UCSD-AML1 (cell line): ENCODE measurements around the gene IRF4.

ENCODE experiments used
- DNase-seq: peaks from one replicate; lab custom pipeline; 2025; ENCODE audit not compliant: unreplicated experiment; lab: John Stamatoyannopoulos, UW

IRF4 gene

DNA sequence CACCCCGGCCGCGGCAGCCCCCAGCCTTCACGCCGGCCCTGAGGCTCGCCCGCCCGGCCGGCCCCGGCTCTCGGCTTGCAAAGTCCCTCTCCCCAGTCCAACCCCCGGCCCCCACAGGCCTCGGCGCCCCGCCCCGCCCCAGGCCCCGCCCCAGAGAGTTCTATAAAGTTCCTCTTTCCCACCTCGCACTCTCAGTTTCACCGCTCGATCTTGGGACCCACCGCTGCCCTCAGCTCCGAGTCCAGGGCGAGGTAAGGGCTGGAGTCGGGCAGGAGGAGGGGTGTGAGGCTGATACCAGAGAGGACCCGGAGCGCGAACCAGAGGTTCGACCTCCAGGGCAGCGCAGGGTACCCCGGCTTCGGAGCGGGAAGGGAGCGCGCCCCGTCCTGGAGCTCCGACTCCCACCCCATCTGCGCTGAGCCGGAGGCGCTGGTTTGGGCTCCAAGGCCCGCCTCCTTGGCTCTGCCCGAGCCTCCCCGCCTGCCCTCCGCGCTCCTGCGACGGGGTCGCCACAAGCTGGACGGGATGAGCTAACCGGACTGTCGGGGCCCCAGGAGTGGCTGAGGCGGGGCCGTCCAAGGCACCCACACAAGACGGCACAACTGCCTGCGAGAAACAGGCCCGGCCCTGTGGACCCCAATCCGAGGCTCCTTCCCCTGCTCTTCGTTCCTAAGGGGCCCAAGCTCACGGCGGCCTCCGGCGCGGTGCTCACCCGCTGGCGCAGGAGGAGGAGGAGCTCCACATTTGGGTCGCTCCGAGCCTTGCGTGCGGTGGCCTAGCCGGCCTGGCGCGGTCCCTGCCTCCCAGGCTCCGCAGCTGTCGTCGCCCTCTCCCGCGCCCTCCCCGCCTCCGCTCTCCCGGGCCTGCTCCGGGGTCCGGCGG, at the start of gene IRF4:
Gene IRF4, plus strand, starts transcription at position 194 of the 882 bp plus-strand sequence. CDS start 1,401 bp downstream, outside the sequence.
- no peak for DNase-seq

DNA sequence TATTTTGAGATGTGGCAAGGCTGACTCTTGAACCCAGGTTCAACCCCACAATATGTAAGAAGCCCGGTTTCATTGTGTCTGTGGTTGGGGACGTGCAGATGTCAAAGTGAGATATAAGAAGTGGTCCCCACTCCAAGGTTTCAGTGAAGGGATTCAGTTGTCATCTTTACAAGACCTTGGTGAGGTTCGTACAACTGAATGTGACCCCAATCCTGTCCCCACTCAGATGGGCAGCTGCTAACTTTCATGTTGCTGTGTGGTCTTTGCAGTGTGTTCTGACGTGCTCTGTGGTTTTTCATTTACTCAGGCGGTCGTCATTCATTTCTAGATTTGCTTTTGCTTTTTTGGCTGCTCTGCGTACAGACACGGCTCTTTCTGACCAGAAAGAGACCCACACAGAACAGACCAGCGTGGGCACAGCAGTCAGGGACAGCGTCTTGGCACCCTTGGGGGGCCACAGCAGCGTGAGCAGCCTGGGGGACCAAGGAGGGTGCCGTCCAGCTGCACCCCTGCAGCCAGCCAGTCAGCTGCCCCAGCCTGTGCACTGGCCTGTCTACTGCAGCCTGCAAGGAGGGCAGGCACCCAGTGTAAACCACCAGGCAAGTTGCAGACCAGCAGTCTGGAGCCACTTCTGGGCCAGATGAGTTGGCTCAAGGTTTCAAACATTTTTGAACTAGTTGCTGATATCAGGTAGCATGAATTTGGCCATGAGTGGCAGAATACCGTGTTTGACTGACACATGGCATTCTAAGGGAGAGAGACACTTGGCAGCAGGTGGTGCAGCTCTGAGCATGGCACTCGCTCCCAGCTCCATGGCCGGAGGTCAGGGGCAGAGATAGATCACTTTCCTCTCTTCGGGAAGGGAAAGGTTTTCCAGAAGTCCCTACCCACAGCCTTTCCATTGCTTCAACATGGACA, 49.4 kb upstream of the IRF4 start:
- no peak for DNase-seq

DNA sequence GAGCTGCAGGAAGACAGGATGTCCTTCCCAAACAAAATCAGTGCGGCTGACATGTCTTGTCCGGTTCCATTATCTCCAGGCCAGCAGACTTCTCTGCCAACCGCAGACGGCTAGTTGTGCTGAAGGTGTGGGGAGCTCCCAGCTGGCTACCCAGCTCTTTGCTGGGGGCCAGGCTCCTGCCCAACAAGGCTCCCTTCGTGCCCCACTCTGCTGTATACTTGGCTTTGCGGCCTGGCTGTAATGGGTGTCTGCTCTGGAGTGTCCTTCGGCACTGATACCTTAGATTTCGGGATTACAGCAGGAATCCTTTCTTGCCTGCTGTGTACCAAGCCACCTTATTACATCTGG, 48.7 kb upstream of the IRF4 start:
- DNase-seq, result no peak

DNA sequence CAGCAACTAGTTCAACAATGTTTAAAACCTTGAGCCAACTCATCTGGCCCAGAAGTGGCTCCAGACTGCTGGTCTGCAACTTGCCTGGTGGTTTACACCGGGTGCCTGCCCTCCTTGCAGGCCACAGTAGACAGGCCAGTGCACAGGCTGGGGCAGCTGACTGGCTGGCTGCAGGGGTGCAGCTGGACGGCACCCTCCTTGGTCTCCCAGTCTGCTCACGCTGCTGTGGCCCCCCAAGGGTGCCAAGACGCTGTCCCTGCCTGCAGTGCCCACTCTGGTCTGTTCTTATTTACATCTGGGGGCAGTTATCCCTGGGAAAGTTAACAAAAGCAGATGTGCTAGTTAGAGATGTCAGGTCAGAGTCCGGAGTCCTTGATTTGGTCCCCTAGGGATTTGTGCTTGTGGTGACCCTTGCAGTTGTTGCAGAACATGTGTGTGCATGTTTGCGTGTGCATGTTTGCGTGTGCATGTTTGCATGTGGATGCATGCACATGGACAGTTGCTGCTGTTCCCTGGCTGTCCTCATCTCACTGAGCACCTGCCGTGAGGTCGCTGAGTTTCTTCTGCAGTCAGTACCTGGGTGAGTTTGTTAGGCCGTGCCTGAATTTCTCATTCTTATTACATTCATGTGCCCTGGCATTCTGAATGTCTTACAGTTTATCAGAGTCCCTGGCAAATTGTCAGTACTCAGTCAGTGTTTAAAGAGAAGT, 48.2 kb upstream of the IRF4 start:
- DNase-seq, result no peak

DNA sequence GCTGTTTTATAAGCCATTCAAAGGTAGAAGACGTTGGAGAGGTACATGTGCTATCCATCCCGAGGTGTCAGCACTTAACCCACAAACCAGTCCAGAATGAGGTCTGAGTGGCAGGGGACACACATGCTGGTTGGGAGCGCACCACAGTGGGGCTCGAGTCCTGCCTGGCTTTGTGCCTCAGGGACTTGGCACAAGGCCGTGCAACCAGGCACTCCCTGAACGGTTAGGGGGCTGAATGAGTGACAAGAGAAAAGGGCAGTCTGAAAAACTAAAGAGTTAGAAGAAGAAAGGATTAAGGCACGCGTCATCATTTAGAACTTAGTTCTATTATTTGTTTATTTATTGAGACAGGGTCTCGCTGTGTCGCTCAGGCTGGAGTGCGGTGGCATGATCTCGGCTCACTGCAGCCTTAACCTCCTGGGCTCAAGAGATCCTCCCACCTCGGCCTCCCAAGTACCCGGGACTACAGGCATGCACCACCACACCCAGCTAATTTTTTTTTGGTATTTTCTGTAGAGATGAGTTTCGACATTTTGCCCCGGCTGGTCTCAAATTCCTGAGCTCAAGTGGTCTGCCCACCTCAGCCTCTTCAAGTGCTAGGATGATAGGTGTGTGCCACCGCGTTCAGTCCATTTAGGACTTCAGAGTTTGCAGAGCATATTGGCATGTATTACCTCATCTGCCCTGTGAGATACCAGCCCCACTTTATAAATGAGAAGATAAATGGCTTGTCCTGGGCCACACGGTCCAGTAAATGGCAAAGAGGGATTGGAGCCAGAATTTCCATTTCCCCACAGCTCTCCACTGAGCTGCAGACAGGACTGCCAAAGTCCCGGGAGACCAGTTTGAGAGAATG, 47.4 kb upstream of the IRF4 start:
- DNase-seq, result no peak

DNA sequence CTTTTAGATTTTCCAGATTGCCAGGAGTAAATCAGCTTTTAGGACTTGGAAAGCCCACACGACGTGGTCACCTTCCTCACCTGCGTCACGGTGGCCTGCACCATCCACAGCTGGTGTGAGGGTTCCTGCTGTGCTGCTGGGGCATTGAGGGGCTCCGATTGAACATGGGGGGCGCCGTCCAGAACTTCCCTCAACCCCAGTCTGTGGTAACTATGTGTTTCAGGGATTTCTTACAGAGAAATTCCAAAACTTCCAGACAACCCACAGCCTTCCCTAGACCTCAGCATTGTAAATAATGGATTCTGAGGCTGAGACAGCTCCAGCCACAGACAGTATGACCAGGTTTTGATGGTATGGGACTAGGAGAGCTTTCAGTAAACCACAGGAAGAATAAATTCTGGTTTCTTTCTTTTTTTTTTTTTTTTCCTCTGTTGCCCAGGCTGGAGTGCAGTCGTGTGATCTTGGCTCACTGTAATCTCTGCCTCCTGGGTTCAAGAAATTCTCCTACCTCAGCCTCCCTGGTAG, 46.7 kb upstream of the IRF4 start:
- DNase-seq, result no peak

DNA sequence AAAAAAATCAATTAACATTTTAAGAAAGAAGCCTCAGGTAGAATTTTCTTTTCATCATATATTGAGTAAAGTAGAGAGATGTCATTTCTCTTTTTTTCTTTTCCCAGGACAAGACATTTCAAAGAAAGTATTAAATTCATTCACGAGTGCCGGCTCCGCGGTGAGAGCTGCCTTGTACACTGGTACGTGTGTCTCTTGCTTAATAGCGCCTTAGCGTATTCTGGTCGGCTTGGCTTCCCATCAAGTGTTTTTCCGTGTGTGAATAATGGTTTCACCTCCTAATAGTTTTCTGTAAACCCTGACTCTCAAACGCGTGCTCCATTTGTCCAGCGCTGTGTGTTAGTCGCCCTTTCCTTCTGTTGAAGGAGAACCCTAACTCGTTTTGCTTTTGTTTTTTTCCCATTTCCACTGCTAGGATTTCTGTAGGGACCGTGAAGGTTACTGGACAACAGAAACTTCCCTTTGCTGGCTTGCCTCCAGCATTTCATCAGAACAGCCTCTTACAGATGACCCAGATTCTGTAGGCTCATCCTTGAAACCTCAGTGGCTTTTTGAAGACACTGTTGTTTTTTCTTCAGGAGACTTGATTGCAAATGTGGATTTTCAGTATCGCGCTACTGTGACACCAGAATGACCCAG, 45.7 kb upstream of the IRF4 start:
- no peak for DNase-seq

DNA sequence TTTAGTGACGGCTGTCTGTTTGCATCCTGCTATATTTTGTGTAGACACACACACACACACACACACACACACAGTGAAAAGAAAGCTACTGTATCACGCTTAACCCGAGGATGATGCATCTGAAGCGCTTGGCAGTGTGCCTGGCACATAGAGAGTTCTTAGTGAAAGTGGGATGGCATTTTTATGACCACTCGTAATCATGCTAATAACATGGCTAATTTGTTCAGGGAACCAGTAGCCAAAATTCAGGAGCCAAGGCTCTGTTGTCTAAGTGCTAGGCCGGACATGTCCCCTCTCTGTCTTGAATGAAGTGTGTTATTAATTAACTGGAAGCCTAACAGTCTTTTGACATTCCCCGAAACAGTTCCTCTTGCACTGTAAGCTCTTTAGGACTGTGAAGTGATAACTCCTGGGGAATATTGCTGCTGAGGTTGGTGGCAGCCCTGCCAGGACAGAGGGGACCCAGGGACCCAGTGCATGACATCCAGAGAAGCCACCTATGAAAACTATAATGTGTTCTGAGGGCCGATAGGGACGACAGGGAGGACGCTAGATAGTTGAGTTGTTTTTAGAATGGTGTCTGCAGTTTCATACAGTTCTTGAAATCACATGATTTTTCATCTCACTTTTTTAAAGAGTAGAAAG, 45.0 kb upstream of the IRF4 start:
- DNase-seq, result no peak

DNA sequence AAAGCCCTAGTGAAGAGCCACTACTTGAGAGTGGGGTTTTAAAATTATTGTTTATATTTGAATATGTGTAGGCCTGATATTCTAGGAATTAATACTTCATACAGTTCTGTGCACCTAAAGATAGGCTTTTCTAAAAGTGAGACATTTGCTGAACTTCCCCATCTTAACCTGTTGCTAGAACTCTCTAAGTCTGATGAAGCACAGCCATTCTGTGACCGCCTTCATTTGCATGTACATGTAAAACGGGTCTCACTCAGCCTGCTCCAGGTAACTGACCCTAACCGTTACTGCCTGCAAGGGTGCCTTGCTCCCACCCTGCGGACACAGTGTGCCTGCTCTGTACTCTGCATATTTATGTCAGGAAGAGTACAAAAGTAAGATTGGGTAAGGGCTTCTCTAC, 44.3 kb upstream of the IRF4 start:
- DNase-seq, result no peak

DNA sequence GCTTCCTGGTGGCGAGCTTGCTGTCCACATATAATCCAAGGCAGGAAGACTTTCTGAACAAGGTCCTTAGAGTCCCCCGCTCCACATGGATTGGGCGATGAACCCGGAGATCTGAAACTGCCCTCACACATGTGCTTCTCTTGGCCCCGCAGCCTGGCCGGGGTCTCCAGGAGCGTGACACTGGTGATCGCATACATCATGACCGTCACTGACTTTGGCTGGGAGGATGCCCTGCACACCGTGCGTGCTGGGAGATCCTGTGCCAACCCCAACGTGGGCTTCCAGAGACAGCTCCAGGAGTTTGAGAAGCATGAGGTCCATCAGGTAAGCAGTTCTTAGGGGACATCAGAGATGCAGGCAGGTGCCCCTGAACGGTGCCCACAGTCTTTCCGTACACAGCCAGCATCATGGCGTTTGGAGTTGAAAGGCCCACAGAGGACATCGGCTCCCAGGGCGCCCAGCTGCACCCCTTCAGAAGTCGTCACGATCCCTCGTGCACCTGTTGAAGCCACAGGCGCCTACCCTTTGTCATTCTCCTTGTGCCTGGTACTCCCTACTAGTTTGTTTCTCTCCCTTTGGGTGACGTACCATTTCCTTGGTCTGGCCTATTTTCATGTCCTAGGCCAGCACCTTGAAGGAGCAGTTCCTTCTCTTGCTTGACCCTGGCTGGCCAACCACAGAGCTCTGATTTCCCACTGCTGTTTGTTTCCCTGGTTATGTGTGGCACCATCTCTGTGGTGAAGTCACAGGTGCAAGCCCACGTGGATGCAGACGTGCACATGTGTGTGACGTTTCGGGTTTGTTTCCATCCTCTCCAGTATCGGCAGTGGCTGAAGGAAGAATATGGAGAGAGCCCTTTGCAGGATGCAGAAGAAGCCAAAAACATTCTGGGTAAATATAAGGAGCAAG, 43.3 kb upstream of the IRF4 start:
- no peak for DNase-seq

DNA sequence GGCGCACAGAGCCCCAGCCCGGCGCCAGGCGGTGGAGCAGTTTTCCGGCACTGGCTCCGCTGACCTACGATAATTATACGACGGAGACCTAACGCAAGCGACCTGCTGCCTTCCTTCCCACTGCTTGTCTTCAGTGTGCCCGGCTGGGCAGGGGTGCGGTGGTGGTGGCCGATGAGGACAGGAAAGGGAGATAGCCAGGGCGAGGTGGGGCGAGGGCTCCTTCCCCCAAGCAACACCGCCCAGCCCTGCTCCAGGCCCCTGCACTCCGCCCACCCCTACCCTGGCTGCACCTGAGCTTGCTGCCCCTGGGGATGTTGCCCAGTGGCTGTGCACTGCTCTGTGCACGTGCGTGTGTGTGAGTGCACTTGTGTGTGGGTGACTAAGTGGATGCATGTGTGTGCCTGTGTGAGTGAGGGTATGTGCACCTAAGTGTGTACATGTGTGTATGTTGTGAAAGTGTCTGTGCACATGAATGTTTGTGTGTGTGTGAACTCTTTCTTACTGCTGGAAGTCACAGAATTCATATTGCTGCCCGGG, 42.6 kb upstream of the IRF4 start:
- no peak for DNase-seq

DNA sequence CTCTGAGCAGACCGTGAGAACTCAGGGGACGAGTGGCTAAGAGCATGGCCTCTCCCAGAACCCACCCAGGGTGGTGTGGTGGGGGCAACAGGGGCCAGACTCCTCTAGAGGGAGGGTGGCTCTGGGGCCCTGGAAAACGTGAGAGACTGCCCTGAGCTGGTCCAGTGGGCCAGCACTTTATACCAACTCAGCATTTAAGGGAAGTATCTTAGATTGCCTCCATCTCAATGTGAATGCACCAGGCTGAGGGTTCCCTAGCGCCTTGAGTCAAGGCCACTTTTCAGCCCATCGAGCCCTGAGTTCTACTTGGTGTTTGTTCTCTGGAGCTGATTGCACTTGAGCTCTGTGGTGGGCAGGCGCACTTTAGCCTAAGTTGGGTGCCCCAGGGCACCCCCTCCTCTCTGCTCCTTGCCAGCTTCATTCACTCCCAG, 42.0 kb upstream of the IRF4 start:
- DNase-seq, result no peak

DNA sequence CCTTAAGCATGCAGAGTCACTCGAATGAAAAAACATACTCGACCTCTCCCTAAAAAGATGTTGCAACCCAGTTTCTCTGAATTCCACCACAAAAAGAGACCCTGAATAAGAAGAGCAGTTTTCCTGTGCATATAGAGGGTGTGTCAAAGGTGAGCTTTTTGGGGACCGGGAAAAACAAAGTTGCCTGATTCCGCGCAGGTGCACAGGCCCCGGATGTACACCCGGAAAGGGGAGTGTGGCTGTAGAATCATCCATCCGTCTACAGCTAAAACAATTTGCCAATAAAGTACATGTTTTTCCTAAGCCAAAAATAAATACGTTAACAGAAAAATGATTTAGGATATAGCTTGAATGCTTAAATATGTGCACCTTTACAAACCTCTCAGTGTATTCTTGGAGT, 41.2 kb upstream of the IRF4 start:
- DNase-seq, result no peak

DNA sequence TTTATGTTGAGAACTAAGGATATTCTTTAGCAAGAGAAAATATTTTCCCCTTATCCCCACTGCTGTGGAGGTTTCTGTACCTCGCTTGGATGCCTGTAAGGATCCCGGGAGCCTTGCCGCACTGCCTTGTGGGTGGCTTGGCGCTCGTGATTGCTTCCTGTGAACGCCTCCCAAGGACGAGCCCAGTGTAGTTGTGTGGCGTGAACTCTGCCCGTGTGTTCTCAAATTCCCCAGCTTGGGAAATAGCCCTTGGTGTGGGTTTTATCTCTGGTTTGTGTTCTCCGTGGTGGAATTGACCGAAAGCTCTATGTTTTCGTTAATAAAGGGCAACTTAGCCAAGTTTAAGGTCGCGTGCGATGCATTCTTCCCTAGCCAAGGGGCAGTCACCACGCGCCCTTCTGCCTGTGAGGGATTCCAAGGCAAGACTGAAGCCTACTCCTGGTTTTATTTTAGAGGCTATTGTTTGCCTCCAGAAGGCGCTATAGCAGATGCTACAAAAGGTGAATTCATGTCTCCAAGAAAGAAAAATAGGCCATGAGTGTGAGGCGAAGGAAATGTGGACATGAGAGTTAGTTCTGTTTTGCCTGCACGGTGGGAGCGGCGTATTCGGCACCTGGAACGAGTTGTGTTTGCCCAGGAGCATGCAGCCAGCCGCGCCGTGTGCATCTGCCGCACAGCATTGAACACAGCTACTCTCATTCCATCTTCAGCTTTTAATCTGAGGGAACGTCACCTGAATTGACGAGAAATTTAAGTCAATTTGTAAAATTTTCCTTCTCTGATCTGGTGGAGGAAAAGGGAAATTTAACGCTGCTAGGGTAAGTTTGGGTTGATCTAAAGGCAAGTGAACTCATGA, 40.3 kb upstream of the IRF4 start:
- no peak for DNase-seq

DNA sequence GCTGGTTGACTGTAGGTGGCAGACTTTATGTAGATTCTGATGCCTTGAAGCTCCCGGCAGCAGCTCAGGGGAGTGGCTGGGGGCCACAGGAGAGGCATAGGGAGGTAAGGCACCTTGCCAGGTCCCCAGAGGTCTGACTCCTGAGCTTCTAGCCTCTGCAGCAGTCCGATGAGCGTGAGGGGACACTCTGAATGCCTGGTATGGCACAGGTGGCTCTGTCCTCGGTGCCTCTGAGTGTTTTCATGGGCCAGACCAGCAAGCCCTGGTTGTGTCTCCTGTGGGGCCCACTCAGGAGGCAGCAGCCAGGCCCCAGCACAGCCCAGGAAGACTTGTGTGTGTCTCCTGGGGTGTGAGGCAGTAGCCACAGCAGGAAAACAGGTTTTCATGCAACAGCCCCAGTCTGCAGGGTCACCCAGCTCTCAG, 39.7 kb upstream of the IRF4 start:
- no peak for DNase-seq

DNA sequence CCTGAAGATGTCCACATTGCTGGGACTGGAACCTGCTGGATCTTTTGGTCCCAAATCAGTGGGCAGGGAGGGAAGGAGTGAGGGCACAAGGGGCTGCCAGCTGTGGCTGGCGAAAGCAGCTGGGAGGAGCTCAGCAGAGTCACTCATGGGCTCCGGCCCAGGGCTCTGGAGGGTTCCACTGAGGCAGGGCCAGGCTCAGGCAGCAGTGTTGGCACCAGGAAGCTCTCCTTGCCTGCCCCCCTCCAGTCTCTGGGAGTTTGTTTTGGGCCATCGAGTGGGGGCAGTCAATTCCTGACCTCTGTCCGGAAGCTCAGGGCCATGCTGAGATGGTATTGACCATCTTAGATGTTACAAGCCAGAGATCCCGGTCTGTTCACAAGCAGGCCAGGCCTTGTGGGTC, 39.1 kb upstream of the IRF4 start:
- no peak for DNase-seq

DNA sequence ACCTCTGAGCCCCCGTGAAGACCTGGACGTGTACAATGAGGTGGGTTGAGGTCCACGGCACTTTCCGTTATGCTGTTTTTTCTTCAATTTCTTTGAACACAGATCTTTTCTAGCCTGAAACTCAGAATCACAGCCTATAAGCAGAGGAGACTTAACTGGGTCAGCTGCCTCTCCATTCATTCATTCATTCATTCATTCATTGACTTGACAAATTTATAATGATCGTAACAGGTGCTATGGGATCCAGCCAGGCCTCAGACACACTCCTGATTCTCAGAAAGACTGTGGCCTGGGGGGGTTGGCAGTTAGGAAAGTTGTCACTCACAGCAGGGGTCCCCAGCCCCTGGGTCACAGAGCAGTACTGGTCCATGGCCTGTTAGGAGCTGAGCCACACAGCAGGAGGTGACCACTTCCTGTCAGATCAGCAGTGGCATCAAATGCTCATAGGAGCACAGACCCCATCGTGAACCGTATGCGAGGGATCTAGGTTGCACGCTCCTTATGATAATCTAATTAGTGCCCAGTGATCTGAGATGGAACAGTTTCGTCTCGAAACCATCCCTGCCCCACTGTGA, 38.6 kb upstream of the IRF4 start:
- no peak for DNase-seq
